GM12865 (cell line): ENCODE results near the gene BANP.
"Not testable (repeated sequence)": the region's sequence is repeated elsewhere in the genome, so short reads cannot be mapped to it uniquely, and the experiment has no call there.

Source experiments
- DNase-seq: peaks from one replicate; pipeline ENCODE4 v3.0.0; 2010; ENCODE audit warnings: low read depth
- H3K4me3 ChIP-seq: 2 replicates; pipeline ENCODE4 v1.5.1; 2011; ENCODE audit warnings: mild to moderate bottlenecking, low read depth, low read length, control low read depth
- TF ChIP-seq, protein P1 (sequence below): IDR thresholded peaks from 2 replicates; pipeline ENCODE4 v1.5.1; 2011; ENCODE audit warnings: low read length, control low read depth, low read depth, inconsistent platforms; ENCODE audit not compliant: insufficient read depth; ENCODE audit errors: missing control alignments

BANP gene

DNA sequence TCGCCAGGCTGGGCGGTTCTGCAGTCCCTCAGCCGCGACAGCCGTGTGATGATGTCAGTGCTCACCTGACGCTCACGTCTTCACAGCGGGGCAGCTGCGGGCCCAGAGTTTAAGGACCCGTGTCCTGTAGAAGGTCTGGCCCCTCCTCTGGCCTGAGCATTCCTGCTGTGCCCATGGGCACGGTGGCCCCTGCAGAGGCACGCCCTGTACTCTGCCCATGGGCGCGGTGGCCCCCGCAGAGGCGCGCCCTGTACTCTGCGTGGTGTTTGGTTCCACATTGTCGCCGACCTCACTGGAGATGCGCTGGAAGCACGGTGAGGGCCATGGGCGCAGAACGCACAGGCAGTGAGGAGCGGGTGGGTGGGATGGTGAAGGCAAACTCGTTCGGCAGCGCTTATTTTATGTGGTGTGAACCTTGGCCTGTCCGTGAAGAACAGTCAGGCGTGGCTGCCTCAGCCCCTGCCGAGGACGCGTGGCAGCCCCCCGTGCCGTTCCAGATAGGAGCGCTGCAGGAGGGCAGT is 122.0 kb downstream of the BANP start:
- no peak overlapping the region for H3K4me3 ChIP-seq
- TF ChIP-seq, protein P1, sequence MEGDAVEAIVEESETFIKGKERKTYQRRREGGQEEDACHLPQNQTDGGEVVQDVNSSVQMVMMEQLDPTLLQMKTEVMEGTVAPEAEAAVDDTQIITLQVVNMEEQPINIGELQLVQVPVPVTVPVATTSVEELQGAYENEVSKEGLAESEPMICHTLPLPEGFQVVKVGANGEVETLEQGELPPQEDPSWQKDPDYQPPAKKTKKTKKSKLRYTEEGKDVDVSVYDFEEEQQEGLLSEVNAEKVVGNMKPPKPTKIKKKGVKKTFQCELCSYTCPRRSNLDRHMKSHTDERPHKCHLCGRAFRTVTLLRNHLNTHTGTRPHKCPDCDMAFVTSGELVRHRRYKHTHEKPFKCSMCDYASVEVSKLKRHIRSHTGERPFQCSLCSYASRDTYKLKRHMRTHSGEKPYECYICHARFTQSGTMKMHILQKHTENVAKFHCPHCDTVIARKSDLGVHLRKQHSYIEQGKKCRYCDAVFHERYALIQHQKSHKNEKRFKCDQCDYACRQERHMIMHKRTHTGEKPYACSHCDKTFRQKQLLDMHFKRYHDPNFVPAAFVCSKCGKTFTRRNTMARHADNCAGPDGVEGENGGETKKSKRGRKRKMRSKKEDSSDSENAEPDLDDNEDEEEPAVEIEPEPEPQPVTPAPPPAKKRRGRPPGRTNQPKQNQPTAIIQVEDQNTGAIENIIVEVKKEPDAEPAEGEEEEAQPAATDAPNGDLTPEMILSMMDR, result no peak
- DNase-seq, result no peak

DNA sequence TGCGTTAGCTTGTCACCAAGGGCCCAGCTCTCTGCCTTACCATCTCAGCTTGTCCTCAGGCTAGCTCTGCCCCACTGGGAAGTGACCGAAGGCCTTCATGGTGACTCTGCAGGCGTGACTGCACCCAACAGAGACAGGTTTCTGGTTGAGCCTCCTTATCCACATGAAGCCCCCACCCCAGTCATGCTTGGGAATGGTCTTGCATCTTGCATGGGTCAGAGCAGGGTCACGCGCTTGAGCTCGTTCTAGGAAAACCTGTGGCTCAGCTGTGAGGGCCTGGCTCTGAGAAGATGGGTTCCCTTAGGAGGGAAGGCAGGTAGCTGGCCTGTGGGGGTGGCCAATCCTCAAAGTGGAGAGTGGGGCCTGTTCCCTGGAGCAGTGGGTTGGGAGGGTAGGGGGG is 122.8 kb downstream of the BANP start:
- H3K4me3 ChIP-seq, result no peak overlapping the region
- DNase-seq, result no peak
- TF ChIP-seq, protein P1, result no peak

DNA sequence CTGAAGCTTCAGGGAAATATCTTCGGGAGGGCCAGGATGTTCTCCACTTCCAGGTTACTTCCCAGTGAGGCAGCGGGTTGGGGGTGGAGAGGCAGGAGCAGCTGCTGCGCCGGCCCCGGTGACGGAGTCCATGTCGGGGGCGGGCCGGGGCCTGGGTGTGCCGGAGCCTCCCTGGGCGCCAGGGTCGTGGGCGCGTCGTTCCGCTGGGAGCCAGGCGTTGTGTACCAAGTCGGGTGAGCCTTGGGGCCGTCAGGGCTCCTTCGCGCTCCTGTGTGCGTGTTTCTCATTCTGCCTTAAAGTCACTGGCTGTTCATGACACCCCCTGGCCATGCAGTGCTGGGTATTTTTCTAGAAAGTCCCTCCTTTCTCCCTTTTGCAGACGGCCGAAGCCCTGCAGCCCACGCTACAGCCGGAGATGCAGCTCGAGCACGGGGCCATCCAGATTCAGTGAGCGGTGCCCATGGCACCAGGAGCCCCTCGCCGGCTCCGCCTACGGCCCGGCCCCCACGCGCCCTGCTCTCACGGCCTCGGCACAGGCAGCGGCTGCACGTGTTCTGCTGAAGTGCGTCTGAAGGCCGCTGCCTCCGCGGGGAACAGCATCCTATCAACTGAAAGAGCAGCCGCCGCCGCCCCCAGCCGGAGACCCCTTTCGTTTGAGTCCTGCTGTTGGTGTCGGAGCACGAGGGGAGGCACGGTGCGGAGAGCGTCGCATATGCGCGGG is 125.1 kb downstream of the BANP start:
- no peak for DNase-seq
- TF ChIP-seq, protein P1, result no peak
- H3K4me3 ChIP-seq, result no peak overlapping the region

DNA sequence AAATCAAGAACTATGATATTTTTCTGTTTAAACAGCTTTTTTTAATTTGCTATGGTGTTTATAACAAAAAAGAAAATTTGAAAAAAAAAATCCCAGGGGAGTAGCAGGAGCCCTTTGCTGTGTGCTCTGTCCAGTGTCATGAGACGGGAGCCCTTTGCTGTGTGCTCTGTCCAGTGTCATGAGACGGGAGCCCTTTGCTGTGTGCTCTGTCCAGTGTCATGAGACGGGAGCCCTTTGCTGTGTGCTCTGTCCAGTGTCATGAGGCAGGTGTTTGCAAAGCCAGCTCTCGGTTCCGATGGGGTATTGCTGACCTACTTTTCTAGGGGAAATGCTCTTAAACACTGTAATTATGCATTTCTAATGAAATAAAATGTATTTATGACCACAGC is 125.7 kb downstream of the BANP start:
- DNase-seq, H3K4me3 ChIP-seq: not testable (repeated sequence)

GRCh38 chr16:88077328-88078108 is 126.3 kb downstream of the BANP start:
- no peak overlapping the region for H3K4me3 ChIP-seq
- TF ChIP-seq, protein P1, result no peak
- no peak for DNase-seq

- no peak for DNase-seq
- no peak overlapping the region for H3K4me3 ChIP-seq
- TF ChIP-seq, protein P1, result no peak
Observed at GRCh38 chr16:88078111-88078775, 127.0 kb downstream of the BANP start.

GRCh38 chr16:88083582-88083981 is 132.3 kb downstream of the BANP start:
- no peak overlapping the region for H3K4me3 ChIP-seq
- DNase-seq, result no peak
- TF ChIP-seq, protein P1, result no peak
